ENCODE results near the gene TMEM170B.
A peak's percentile ranks its signal among the peaks of the same experiment; 100 is the strongest.

TMEM170B gene, protein sequence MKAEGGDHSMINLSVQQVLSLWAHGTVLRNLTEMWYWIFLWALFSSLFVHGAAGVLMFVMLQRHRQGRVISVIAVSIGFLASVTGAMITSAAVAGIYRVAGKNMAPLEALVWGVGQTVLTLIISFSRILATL

DNA sequence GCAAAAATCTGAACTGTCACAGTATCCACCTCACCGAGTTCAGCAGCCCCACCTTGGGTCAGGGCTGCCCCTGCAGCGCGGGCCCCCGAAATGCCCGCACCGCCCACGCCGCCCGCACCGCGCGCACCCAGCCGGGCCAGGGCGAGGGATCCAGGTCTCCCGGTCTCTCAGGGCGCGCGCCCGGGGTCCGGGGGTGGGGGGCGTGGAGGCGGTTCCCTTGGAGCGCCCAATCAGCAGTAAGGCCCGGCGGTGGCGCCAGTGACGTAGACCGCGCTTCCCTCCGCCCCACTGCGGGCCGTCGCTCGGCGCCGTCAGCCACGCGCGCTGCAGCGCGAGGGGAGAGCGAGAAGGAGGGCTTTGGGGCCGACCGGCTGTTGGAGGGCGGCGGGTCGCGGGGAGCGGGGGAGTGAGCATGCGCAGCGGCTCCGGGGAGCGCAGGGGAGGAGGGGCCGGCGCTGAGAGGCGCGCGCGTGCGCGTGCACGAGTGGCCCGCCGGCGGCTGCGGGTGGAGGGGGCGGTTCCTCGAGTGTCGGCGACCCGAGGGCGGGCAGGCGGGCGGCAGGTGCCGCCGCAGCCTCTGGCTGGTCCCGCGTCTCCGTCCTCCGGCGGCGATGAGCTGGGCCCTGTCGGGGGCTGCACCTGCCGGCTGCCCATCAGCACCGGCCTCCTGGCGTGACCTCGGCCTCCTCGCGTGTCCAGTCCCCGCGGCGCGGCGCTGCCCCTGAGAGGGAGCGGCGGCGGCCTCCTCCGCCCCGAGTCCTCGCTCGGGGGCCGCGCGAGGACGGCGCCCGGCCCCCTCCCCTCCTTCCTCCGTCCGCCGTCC, at the start of gene TMEM170B:
Gene TMEM170B (plus strand): TSS at position 521 of the 823 bp plus-strand sequence. CDS start 529 bp downstream, outside the sequence.
- ATAC-seq, result peak; percentile 99
- Mint-ChIP-seq H3K36me3 (ENCODE audit: low read depth) (no peaks in the 10 kb centered on the region), H3K27ac (peak within 1 kb of the TSS; percentile 68), H3K9me3 (no peaks in the 10 kb centered on the region), H3K27me3 (peaks cover 12% of the 10 kb centered on the region), H3K4me1 (peaks cover 12% of the 10 kb centered on the region), H3K4me3 (peak within 1 kb of the TSS; percentile 80)
- DNase-seq, result peak; percentile 96

DNA sequence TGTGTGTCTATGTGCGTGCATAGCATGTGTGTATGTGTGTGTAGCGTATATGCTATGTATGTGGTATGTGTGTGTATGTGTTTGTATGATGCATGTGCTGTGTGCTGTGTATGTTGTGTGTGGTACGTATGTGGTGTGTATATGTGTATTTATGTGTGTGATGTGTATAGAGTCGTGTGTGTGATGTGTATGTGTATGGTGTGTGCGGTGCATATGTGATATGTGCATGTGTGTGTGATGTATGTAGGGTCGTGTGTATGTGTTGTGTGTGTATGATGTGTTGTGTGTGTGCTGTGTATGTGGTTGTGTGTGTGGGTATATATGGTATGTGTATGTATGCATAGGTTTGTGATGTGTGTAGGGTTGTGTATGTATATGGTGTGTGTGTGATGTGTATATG, 46.6 kb upstream of the TMEM170B start:
- Mint-ChIP-seq H3K36me3 (ENCODE audit: low read depth) (no peaks in the 10 kb centered on the region), H3K27me3 (no peaks in the 10 kb centered on the region), H3K27ac (no peak overlapping the region), H3K4me3 (no peak overlapping the region), H3K9me3 (no peaks in the 10 kb centered on the region), H3K4me1 (peaks cover 24% of the 10 kb centered on the region)
- no peak for DNase-seq
- ATAC-seq, result no peak

DNA sequence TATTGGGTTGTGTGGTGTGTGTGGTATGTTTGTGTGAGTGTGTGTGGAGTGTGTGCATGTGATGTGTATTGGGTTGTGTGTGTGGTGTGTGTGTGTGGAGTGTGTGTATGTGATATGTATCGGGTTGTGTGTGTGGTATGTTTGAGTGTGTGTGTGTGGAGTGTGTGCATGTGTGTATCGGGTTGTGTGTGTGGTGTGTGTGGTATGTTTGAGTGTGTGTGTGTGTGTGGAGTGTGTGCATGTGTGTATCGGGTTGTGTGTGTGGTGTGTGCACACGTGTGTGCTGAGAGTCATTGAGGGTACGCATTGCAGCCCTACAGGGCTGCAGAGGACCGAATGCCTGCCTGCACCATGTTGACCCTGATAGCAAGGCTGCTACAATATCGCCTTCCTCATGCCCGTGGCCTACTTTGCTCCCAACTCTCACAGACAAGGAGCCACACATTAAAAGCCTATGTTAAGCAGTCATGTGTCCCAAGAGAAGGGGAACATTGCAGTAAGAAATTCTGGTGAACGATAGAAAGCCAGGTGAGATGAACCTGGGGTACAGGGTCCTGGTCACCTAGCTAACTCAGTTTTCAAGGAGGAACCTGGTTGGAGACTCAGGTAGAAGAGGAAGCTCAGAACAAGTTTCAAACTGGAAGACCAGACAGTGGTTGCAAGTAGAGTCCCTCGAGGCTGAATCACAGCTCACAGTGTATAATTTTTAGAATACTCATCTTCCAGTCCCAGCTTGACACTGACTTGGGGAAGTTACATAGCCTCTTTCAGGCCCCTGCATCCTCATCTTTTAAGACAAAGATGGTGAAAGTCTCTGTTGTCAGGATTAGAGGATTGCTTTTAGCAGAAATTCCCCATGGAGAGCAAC, 45.7 kb upstream of the TMEM170B start:
- H3K4me1 Mint-ChIP-seq, result peaks cover 29% of the 10 kb centered on the region

DNA sequence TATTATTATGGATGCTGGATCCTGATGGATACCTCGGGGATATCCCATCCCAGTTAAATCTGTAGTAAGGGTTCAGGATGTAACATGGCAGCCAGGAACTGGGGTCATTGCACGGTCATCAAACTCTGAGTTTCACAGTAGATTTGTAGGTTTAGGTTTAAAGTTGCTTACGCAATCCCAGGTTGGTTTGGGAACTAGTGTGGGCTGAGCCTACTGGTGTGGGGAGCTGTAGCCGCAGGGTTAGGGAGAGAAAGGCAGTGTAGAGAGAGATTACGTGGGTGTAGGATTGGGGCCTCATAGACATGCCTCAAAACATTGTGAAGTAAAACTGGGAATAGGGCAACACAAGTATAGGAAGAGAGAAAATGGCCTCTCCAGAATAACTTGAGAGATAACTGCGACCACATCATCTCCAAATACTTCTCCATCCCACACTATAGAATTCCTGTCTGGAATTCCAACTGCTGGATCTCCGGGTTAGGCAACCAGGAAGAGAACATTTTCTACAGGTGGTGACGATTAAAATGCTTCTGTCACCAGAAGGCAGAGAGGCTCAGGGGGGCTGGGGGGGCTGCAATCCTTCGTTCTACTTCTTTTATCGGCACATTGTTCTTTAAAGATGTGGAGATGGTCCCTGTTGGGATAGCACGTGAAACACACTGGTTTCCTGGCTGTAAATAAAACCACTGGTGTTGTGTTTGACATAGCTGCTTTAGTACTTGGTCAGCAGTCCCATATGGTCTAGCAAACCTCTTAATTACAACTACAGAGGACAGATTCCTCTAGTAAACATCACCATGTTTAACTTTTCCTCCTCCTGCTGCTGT, 44.9 kb upstream of the TMEM170B start:
- H3K27ac Mint-ChIP-seq, result no peak overlapping the region

More for the DNA sequence above, 45.7 kb upstream of the TMEM170B start:
- Mint-ChIP-seq H3K27ac (no peak overlapping the region), H3K4me3 (no peak overlapping the region), H3K27me3 (no peaks in the 10 kb centered on the region), H3K9me3 (no peaks in the 10 kb centered on the region), H3K36me3 (ENCODE audit: low read depth) (no peaks in the 10 kb centered on the region)
- ATAC-seq (no peak), DNase-seq (no peak)

DNA sequence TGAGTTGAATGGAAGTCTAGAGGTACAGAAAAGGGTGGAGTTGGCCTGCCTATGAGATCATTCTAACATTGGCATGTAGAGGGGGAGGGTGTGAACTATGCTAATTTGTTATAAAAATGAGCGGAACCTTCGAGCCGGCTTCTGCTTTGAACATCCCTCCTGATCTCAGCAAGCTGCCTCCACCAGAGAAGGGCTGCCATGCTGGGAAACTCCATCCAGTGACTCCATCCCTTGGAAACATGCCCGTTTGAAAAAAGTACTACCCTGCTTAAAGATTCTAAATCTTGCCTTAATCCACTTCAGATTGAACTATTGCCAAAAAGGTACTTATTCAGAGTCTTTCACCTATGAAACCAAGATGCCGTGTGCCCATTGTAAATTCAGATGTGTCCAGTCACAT, 43.6 kb upstream of the TMEM170B start:
- H3K36me3 Mint-ChIP-seq (ENCODE audit: low read depth), result no peaks in the 10 kb centered on the region
- no peak overlapping the region for H3K4me3 Mint-ChIP-seq
- H3K27ac Mint-ChIP-seq, result peak overlapping the region; percentile 0
- peaks cover 29% of the 10 kb centered on the region for H3K4me1 Mint-ChIP-seq
- no peaks in the 10 kb centered on the region for H3K27me3 Mint-ChIP-seq
- H3K9me3 Mint-ChIP-seq, result no peaks in the 10 kb centered on the region
- DNase-seq (no peak), ATAC-seq (no peak)

More for the DNA sequence above, 44.9 kb upstream of the TMEM170B start:
- H3K9me3 Mint-ChIP-seq, result no peaks in the 10 kb centered on the region
- H3K36me3 Mint-ChIP-seq (ENCODE audit: low read depth), result no peaks in the 10 kb centered on the region
- no peak overlapping the region for H3K4me3 Mint-ChIP-seq
- no peaks in the 10 kb centered on the region for H3K27me3 Mint-ChIP-seq
- no peak for DNase-seq
- ATAC-seq, result no peak
- peaks cover 29% of the 10 kb centered on the region for H3K4me1 Mint-ChIP-seq

DNA sequence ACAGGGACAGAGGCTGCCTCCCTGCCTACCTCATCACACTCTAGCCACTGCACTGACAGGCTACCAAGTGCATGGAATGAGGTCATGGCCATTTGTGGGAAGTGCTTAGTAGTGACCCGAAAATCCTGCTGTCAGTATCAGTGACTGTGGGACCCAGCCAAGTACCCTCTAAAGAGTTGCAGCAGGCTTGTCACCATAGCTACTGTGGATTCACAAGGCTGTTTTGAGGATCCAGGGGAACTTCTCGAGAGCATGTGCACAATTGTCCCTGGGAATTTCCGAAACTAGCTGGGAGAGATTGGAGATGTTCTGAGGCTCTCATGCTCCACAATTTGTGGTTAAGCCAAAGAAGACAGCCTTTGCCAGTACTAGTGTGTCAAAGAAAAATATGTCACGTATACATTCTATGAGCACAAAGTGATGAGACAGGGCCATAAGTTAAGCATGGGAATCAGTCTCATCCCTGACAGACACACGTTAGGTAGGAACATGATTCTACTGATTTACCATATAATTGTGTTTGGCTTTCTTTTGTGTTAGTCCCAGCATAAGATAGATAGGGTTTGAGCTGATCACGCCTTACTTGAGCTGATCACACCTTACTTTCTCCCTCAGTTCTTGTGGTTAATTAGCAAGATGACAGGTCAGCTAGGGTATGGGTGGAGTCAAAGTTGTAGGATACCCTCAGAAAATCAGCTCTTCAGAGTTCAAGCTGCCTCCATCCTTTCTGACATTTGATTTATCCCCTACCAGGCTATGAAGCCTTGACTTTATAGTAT, 42.6 kb upstream of the TMEM170B start:
- Mint-ChIP-seq H3K27ac (peak overlapping the region; percentile 54), H3K36me3 (ENCODE audit: low read depth) (no peaks in the 10 kb centered on the region), H3K4me3 (no peak overlapping the region), H3K27me3 (no peaks in the 10 kb centered on the region), H3K9me3 (no peaks in the 10 kb centered on the region), H3K4me1 (peaks cover 29% of the 10 kb centered on the region)
- peak; percentile 37 for ATAC-seq
- DNase-seq, result no peak

DNA sequence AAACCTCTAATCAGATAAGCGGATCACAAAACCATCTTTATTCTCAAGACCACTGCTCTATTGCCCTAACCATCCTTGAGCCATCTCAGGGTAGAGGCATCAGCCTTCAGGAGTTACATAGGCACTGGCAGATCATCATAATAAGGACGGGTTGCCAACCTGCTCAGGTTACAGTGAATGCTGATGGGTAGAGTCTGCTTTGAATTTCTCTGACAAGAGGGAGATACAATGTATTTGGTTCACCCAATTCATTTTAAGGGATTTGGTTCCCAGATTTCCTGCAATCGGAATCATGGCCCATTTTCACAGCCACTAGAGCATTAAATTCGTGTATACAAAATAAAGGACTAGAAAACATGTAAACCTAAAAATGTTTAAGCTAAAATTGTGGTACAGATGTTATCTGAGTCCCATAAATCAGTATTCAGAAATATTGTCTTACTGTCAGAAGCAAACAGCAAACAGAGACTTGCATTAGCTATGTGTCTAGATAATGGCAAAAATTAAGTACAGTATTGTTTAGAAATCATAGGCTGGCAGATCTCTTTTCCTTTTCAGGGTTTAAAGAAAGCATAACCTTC, 41.9 kb upstream of the TMEM170B start:
- Mint-ChIP-seq H3K9me3 (peaks cover under 1% of the 10 kb centered on the region), H3K4me3 (no peak overlapping the region), H3K27me3 (no peaks in the 10 kb centered on the region), H3K27ac (peak overlapping the region; percentile 54), H3K4me1 (peaks cover 29% of the 10 kb centered on the region), H3K36me3 (ENCODE audit: low read depth) (no peaks in the 10 kb centered on the region)
- no peak for DNase-seq
- no peak for ATAC-seq

DNA sequence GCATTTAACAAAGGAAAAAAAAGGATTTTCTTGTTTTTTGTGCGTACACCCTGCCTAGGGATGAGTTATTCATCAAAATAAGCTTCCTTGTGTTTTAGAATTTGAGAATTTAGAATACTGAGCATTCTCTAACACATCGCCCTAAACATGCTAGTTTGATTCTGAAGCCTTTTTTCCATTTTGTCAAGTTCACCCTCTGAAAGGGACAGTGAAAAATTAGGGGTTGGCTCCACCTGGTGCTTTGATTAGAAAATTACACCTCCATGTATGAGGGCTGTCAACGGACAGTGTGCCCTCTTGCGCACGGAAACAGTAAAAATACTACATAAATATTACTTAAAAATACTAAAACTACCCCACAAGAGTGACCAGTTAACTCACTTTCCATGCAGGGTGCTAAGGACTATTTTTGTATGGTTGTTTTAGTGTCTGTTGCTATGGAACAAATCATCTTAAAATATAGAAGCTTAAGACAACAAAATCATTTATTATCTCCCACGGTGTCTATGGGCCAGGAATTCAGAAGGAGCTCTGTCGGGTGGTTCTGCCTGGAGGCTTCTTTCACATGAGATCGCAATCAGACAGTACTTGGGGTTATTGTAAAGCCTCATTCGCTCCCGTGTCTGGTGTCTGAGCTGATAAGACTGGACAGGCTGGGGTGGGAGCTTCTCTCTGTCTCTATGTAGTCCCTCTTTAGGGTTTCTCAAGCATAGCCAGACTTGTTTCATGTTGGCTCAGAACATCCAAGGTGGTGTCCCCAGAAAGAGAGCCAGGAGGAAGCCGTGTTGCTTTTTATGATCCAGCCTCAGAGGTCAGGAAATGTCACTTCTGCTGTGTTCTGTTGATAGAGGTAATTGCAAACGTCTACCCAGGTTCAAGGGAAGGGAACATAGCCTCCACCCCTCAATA, 41.1 kb upstream of the TMEM170B start:
- Mint-ChIP-seq H3K9me3 (peaks cover 4% of the 10 kb centered on the region), H3K4me1 (peaks cover 29% of the 10 kb centered on the region), H3K27ac (no peak overlapping the region), H3K27me3 (no peaks in the 10 kb centered on the region), H3K4me3 (no peak overlapping the region), H3K36me3 (ENCODE audit: low read depth) (no peaks in the 10 kb centered on the region)
- DNase-seq, result peak; percentile 65
- ATAC-seq, result peak; percentile 89

DNA sequence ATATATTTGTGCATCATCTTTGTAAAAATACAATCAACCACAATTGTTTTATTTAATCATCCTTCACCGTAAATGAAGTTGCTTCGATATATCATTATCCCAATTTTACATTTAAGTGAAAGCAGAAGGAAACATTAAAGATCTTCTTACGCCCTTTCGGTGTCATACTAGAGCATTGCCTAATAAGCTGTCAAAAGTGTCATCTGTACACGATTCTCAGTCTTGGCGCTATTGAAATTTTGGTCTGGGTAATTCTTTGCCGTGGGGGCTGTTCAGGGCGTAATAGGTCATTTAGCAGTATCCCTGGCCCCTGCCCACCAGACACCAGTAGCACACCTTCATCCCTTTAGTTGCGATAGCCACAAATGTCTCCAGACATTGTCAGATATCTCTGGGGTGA, 40.4 kb upstream of the TMEM170B start:
- DNase-seq (no peak), ATAC-seq (no peak)
- Mint-ChIP-seq H3K27me3 (no peaks in the 10 kb centered on the region), H3K9me3 (peaks cover 4% of the 10 kb centered on the region), H3K36me3 (ENCODE audit: low read depth) (no peaks in the 10 kb centered on the region), H3K27ac (no peak overlapping the region), H3K4me3 (no peak overlapping the region), H3K4me1 (peaks cover 29% of the 10 kb centered on the region)

DNA sequence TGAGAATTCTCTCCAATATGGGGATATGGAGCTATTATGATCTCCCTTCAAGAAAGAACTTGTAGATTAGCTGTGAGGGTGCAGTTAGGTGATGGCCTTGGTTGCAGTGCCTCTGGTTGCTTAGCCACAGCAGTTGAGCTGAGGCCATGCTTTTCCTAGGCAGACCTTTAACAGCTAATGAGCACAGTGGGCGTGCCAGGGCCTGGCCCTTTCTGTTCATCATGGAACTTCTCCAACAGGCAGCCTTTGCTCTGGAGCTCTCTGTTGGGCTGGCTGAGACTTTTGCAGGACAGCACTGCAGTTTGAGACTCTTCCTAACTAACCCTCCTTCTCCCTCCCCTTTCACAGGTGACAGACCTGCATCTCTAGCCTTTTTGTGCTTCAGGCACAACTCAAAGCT, 39.7 kb upstream of the TMEM170B start:
- H3K27ac Mint-ChIP-seq, result no peak overlapping the region
- no peaks in the 10 kb centered on the region for H3K36me3 Mint-ChIP-seq (ENCODE audit: low read depth)
- no peak overlapping the region for H3K4me3 Mint-ChIP-seq
- DNase-seq (no peak), ATAC-seq (no peak)
- no peaks in the 10 kb centered on the region for H3K27me3 Mint-ChIP-seq
- peaks cover 29% of the 10 kb centered on the region for H3K4me1 Mint-ChIP-seq
- H3K9me3 Mint-ChIP-seq, result peaks cover 4% of the 10 kb centered on the region

DNA sequence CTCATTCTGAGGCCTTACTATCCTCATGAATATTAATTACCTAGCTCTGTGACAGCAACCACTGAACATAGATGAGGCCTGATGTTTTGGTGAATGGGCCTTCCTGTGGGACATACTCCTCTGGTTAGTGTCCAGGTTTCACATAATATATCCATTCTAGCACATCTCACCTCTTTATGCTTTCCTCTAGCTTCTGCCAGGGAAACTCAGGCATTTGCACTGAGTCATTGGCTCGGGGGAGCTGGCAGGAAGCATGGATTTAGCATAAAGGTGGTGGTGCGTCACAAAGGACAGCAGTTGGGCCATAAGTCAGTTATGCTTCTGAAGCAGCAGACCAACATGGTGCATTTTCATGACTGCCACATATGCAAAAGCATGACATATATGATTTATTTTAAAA, 37.5 kb upstream of the TMEM170B start:
- DNase-seq, result no peak
- Mint-ChIP-seq H3K4me1 (peaks cover 14% of the 10 kb centered on the region), H3K36me3 (ENCODE audit: low read depth) (no peaks in the 10 kb centered on the region), H3K27ac (no peak overlapping the region), H3K9me3 (peaks cover 4% of the 10 kb centered on the region), H3K27me3 (peaks cover 1% of the 10 kb centered on the region), H3K4me3 (no peak overlapping the region)
- ATAC-seq, result no peak

DNA sequence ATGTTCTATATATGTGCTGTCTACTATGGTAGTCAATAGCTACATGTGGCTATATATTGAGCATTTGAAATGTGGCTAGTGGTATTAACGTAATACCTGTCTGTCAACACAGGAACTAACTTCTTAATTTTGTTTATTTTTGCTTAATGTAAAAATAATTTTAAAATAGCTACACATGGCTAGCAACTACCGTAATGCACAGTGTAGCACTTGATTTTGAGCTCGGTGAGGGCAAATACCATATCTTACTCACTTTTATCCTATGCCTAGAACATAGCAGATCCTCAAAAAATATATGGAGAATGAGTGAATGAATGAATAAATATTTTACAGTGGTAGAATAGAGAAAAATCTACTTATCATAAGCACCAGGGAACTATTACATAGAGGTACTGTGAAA, 28.1 kb upstream of the TMEM170B start:
- Mint-ChIP-seq H3K4me1 (no peaks in the 10 kb centered on the region), H3K27me3 (peaks cover 9% of the 10 kb centered on the region), H3K27ac (no peak overlapping the region), H3K9me3 (no peaks in the 10 kb centered on the region), H3K36me3 (ENCODE audit: low read depth) (no peaks in the 10 kb centered on the region), H3K4me3 (no peak overlapping the region)
- DNase-seq, result no peak
- no peak for ATAC-seq
